ENCODE measurements around the gene ZBED5.

DNA sequence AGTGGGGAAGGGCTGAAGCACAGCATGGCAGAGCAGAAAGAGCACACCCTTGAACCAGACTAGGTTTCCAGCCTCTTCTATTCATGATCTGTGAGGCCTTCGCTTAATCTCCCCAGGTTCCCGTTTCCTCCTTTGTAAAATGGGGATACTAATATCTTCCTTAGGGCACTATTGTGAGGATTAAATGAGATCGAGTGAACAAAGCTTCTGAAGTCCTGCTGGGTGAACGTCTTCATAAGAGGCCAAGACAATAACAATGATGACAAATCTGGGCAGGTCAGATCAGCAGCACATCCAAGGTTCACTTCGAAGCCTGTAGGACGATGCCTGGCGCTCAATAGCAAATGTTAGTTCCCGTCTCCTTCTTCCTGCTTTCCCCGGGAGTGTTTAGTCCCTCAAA lies 38.6 kb upstream of the ZBED5 start:
- TF ChIP-seq EZH2 (IDR thresholded peaks at IDR 0.05; ENCODE audit: borderline replicate concordance, low read depth, low read length, poor library complexity, severe bottlenecking) = no peak
- TF ChIP-seq, protein P1, sequence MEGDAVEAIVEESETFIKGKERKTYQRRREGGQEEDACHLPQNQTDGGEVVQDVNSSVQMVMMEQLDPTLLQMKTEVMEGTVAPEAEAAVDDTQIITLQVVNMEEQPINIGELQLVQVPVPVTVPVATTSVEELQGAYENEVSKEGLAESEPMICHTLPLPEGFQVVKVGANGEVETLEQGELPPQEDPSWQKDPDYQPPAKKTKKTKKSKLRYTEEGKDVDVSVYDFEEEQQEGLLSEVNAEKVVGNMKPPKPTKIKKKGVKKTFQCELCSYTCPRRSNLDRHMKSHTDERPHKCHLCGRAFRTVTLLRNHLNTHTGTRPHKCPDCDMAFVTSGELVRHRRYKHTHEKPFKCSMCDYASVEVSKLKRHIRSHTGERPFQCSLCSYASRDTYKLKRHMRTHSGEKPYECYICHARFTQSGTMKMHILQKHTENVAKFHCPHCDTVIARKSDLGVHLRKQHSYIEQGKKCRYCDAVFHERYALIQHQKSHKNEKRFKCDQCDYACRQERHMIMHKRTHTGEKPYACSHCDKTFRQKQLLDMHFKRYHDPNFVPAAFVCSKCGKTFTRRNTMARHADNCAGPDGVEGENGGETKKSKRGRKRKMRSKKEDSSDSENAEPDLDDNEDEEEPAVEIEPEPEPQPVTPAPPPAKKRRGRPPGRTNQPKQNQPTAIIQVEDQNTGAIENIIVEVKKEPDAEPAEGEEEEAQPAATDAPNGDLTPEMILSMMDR (conservative IDR thresholded peaks at IDR 0.05; ENCODE audit: low read depth, low read length) = no peak

All from A673 (cell line).